ENCODE results near the gene RUNX3. TPM values are rescaled to one million over a fixed set of nuclear protein-coding genes. Genes with fewer than 3 reads are reported as not detected.
"Not testable (repeated sequence)": the region's sequence is repeated elsewhere in the genome, so short reads cannot be mapped to it uniquely, and the experiment has no call there.

Gene RUNX3
- total RNA-seq, 1 experiment from 2014 or later, result not detected

DNA sequence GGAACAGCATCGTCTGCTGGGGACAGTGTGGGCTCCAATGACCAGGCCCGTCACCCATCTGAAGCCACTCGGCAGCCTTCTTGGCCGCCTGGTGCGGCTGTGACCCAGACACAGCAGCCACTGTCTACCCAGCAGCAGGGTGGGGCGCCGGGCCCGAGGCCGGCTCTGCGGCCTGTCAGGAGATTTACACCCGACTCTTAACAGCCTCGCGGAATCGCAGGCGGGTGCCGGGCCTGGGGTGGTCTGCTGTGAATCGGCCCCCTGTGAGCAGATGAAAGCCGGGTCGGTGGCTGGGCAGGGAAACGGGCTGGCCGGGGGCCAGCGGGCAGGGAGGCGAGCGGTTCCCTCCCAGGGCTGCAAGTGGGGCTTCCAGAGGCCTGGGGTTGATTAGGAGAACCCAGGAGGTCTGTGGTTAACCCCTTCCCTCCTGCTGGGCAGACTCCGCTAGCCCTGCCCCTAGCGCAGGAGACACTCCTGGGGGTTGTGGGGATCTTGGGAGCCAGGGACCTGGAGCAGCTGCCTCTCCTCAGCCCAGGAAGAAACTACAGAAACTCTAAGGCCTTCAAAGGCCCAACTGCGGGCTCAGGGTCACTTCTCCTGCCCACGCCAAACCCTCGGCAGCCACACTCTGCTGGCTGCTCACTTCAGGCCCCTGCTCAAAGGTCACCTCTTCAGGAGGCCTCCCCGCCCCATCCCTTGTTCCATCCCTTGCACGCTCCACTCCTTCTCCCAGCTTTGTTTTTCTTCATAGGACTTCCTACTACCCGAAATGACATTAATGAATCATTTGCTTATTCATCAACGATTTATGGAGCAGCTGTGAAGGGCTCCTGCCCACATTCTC, 15.6 kb downstream of the RUNX3 start:
- DNase-seq (ENCODE audit: low read depth), result peak; percentile 84

DNA sequence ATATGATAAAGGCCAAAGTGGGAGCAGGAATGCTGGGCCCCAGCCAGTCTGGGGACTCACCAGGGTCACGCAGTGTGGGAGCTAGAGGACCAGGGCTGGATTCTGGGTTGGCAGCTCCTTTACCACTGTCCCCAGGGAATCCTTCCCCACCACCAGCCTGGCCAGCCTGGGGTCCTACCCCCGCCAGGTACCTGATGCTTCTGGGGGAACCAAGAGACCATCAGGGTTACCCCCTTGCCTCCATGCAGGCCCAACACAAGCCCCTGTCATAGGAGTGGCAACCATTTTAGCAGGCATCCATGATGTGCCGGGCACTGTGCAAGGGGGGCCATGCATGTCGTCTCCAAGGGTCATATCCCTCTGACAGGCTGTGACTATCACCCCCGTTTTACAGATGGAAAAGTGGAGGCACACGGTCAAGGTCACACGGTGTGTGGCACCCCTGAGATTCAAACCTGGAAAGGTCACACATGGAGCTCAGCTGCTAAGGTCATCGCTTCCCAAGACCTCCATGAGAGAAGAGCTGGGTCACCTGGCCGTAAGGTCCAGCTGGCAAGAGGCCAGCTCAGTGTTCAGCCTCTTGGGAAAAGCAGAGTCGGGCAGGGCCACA, 16.4 kb downstream of the RUNX3 start:
- DNase-seq (ENCODE audit: low read depth), result no peak

DNA sequence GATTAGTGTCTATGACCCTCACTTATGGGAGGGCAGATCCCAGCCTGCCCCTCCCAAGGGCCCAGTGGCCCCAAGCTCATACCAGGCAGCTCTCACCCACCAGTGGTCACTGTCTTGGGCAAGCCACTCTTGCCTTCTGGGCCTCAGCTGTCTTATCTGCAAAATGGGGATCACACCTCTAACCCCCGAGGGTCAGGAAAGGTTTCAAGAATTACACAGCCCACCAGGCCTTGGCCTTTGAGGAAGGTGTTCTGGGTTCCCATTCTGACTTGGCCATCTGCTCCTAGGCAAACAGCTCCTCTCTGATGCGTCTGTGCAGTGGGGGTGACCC, 16.8 kb downstream of the RUNX3 start:
- DNase-seq (ENCODE audit: low read depth), result no peak

DNA sequence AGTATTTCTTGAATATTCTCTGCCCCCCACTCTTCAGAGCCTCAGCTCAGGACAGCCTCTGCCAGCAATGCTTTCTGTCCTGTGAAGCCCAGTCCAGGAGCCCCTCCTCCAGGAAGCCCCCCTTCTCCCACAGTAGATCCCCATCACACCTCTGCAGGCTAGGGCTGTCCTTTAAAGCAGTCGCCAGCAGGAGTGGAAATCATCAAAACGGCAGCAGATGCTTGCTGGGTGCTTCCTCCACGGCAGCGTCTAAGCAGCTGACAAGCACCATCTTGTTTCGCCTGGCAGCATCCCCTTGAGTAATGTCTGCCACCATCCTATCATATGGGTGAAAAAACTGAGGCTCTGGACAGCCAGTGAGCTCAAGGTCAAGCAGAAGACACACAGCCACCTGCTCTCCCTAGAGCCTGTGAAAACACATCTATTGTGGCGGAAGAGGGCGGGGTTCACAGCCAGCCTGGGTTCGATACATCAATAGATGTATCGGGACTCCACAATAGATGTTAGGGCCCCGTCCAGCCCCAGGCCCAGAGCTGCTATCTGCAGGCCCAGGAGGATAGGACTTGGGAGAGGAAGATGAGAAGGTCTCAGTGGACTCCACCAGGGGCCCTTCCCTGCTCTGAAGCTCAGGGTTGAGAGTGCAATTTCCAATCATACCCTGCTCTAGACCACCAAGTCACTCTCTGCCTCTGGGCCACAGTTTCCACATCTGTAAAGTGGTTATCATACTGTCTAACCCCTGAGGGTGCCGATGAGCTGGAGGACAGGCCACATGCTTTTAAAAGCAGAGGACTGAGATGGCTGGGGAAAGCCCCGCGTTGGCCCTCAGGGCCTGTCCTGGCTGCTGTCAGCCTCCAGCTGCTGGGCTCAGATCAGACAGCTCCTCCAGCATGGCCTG, 17.5 kb downstream of the RUNX3 start:
- no peak for DNase-seq (ENCODE audit: low read depth)

DNA sequence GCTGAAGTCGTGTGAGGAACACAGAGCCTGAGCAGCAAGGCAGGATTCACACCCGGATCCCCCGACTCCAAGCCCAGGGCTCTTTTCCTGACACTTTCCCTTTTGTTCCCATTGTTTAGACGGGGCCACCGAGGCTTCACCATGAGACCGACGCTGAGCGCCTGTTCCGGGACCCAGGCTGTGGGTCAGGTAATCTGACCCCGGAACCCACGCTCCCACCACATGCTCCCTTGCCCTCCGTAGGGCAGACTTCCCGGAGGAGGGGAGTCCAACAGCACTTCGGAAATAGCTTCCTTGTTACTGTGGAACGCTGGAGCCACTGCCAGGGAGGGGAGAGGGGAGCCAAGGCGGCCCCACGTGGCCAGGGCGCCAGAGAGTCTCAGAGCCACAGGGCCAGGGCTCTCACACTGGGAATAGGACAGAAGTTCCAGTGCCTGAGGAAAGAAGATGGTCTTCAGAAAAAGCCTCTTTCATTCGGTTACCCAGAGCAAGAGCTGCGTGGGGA, 18.4 kb downstream of the RUNX3 start:
- DNase-seq (ENCODE audit: low read depth), result no peak

DNA sequence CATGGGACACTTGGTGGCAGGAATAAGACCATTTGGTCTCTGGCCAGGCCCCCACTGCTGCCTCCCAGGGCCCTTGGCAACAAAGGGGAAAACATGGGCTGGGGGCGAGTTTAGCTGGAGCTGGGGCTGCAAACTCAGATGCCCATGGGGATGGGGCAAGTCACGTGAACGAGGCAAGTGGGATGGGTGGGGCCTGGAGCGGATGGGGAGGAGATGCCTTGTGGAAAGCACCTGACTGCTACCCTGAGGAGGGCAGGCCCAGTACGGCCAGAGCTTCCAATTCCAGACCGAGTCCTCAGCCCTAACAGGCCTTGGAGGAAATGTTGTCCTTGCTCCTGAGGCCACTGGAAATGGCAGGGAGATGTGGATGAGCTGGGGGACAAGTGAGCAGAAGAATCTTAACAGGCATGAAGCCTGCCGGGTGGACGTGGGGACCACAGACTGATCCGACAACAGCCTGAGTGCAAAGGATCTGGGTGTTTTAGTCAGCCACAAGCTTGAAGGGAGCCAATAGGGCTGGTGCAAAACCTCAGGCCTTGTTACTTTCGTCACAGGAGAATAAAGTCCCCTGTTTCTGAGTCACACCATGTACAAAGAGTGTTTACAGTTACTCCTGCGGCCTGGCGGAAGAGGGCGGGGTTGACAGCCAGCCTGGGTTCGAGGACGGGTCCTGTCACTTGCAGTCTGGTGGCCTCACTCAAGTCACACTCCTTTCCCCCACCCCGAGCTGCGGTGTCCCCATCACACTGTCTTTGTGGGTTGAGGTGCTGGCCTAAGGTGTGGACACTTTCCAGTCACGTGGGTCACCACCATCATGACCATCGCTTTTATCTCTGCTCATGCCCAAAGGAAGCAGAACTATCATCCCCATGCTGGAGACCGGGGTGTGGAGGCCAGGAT, 19.1 kb downstream of the RUNX3 start:
- DNase-seq (ENCODE audit: low read depth), result no peak

DNA sequence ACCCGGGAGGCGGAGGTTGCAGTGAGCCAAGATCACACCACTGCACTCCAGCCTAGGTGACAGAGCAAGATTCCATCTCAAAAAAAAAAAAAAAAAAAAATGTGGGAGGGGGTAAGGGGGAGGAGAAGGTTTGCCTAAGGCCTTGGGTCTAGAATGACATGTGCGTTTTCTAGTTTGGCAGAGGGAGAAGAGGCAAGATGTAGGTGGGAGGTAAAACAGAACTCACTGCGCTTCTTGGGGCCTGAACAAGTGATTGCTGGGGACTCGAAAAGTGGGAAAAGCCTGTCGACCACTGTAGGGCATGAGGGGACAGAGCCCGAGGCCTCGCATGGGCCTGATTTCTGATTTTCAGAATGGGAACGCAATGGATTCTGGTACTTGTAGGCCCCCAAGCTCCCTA, 19.9 kb downstream of the RUNX3 start:
- no peak for DNase-seq (ENCODE audit: low read depth)

DNA sequence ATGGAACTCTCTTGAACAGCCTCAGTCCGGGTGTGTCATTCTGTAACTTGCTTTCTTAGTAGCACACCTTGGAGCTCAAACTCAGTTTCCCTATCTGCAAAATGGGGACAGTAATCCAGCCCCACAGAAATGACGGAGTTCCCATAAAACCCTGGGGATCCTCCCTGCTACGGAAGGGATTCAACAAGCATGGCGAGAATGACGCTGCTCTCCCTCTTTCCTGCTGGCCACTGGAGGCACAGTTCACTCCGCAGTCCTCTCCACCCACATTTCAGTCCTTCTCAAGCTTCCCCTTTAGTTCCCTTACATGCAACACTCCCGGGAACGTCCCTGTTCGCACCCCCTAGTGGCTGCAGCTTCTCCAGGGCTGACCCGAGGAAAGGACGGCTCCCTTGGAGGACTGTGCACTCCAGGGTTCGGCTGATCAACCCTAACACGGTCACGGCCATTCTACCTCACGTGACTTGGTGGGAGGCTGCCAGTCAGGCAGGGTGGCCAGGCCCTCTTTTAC, 20.6 kb downstream of the RUNX3 start:
- DNase-seq (ENCODE audit: low read depth), result peak; percentile 40

DNA sequence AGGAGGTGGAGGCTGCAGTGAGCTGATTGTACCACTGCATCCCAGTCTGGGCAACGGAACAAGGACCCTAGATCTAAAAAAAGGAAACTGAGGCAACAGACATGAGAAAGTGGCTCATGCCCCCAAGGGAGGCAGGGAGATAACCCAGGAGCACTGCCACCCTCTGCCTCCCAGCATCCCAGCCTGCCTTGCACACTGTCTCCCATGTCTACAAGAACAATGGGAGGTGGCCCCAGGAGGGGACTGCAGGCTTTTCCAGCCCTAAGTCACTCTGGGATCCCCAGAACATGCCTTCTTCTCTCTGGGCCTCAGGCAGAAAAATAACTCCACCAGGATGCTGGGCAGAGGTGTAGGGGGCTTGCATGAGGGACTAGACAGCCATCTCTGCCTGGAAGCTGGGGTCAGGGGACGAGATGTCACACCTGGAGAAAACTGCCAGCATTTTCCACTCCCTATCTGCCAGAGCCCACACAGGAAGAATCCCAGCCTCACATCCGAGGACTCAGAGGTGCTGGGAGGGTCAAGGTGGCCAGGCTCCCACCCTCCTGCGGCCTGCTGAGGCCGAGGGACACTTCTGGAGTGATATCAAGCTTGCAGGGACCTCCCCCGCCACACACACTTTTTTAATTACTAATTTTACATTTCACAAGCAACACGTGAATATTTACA, 21.4 kb downstream of the RUNX3 start:
- no peak for DNase-seq (ENCODE audit: low read depth)

DNA sequence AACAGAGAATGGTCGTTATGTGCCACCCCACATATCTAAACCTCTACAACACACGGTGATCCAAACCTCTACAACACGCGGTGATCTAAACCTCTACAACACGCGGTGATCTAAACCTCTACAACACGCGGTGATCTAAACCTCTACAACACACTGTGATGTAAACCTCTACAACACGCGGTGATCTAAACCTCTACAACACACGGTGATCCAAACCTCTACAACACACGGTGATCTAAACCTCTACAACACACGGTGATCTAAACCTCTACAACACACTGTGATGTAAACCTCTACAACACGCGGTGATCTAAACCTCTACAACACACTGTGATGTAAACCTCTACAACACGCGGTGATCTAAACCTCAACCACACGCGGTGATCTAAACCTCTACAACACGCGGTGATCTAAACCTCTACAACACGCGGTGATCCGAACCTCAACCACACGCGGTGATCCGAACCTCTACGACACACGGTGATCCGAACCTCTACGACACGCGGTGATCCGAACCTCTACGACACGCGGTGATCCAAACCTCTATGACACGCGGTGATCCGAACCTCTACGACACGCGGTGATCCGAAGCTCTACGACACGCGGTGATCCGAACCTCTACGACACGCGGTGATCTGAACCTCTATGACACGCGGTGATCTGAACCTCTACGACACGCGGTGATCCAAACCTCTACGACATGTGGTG, 22.3 kb downstream of the RUNX3 start:
- not testable (repeated sequence) for DNase-seq (ENCODE audit: low read depth)

DNA sequence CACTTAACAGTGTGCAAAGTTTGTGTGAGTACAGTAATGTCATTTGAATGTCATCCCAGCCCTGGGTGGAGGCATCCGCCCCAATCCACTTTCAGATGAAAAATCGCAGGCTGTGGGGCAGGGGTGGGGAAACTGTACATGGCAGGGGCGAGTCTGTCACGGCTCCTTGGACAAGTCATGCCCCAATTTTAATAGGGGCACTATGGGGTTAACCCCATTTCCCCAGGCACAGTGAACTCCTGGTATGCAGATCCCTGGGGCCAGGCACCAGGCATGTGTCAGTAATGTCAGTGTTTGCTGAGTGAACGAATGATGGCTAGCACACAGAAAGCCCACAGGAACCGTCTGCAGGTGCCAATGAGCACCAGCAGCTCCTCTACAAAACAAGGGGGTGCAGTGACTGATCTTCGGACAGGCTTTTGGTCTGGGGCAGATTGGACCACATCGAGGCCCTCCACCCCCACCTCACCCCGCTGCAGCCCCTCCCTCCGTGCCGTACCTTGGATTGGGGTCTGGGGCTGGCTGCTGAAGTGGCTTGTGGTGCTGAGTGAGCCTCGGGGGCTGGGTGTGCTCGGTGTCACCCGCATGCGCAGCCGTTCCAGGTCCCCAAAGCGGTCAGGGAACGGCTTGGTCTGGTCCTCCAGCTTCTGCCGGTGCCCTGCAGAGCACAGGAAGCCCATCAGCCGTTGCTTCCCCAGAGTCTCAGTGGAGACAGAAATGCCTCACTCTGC, 23.2 kb downstream of the RUNX3 start:
- DNase-seq (ENCODE audit: low read depth), result no peak

DNA sequence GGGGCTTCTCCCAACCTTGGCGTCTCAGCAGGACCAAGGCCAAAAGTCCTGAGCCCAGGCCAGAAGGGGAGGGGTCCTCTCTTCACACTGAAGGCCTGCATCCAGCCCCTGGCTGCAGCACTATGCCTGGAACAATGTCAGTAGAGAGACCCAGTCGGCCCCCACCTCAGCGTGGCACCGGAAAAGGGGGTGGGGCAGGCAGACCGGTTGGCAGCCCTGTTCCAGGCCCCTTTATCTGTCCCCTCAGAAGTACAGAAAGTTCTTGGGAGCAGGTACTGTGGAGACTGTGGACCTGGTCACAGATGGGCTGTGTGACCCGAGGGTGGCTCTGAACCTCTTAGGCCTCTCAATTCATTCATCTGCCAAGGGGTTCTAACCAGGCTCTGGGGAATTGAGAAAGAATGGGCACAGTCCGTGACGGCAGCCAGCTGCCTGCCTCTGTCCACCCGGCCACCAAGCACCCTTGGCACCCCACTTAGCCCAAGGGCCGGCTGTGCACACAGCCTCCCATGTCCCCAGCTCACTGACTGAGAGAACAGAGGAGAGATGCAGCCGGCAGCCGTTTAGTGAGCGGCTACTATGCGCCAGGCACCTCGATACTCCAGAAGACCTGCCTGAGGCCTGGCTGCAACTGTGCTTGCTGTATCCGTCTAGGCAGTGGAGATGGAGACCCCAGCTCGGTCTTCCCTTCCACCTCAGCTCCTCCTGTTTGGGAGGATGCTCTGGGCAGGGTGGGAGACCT, 23.9 kb downstream of the RUNX3 start:
- no peak for DNase-seq (ENCODE audit: low read depth)

DNA sequence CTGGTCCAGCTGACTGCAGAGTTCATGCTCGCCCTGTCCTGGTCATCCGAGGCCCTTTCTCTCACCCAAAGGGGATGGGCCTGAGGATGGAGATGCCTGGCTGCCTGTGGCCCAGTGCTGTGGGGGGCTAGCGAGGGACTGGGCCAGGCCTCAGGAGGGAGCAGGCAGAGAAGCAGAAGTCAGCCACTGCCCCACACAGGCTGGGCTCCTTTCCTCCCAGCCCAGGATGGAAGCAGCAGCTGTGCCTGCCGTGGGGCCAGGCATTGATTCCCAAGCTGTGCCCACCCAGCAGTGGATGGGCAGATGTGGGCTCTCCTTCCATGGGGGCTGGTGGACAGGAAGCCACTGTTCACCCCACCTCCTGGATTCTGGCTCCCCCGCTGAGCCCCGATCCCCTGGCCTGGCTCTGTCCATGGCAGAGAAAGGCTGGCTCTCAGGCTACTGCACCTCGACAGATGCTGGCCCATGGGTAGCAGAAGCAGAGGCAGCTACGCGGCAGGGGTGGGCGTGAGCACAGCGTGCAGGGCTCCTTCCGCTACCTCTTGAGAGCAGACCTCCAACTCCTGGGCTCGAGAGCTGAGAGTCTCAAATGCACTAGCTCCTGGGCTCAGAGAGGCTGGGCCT, 24.6 kb downstream of the RUNX3 start:
- no peak for DNase-seq (ENCODE audit: low read depth)

DNA sequence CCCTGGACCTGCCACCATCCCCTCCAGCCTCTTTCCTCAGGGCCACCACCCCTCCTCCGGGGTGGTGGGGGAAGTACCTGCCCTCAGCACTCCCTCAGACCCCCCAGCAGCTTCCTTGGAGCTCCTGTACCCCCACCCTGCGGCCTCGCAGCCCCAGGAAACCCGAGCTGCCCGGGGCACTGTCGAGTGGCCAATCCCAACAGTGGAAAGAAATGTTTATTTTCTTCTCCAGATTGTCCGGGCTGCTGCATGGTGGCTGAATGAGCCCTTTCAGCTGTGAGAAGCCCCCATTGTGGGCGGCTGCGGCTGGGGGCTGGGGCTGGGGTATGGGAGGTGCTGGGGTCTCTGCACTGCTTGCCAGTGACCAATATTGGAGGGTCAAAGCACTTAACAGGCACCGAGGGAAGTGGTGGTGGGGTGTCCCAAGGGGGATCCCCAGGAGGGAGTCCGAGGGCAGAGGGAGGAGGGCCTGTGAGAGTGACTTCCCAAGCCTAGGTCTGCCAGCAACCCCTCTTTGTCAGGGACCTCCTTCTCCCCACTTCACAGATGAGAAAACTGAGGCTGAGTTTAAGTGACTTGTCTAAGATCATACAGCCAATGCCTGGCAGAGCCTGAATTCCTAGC, 25.2 kb downstream of the RUNX3 start:
- DNase-seq (ENCODE audit: low read depth), result no peak

DNA sequence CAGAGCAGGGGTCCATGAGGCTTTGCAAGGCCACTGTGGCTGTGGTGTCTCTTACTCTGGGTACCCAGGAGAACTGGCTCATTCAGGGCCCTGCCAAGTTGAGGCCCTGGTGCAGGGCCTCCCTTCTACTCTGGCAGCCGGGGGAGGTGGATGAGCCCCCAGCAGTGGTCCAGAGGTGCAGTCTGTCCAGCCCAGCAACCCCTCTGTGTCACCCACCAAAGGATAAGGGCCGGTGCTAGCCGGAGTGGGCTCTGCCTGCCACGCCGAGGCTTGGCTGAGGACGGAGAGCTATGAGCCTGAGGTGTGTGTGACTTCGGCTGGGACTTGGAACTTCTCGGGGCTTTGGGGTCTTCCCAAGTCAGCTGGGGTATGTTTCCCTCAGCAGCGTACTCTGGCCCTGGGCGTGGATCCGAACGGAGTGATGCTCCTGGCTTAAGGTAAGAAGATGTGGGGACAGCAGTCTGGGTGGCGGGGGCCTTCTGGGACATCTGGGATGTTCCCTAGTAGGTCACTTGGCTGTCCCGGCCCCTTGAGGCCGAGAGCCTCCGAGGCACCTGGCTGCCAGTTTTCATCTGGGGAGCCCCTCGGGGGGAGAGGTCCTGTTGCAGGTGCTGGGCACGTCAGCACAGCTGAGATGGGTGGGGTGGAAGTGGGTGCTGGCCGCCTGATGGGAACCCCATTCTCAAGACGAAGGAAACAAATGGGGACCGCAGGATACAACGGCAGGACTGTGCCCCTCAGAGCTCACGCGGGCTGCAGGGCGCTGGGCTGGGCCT, 25.9 kb downstream of the RUNX3 start:
- DNase-seq (ENCODE audit: low read depth), result no peak

DNA sequence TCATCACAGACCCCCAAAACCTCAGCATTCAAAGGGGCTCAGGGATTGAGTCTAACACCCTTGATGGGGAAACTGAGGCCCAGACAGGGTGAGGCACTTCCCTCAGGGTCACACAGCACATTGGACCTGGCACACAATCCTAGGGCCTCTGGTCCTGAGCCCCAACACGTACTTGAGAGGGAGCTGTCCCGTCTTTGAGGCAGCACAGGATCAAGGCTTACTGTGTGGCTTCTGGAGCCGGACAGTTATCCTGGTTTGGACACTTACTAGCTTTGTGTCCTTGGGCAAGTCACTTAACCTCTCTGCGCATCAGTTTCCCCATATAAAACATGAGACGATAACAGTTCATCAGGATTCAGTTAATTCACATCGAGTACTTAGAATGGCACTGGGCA, 26.5 kb downstream of the RUNX3 start:
- DNase-seq (ENCODE audit: low read depth), result no peak
